Stimulated activated naive B cell treated with anti-CD40 and anti-IgM and Interleukin-4, amounts not matched to agents 10 μg/mL and 1 μg/mL and 100 μg/mL, for 72 hours (primary cell): ENCODE data around the gene RBMS3.
"Not testable (repeated sequence)": the region's sequence is repeated elsewhere in the genome, so short reads cannot be mapped to it uniquely, and the experiment has no call there.

Experiments
- ATAC-seq, 2 donors: fragments of 150-1000 bp; cut with Tn5 transposase; replicated peaks; 2 replicates each; pipeline ENCODE4 v1.10.0; 2021; ENCODE audit warnings: moderate library complexity in 1 of 2
- DNase-seq: peaks from one replicate; pipeline ENCODE4 v3.0.0; 2021
- H3K27ac Mint-ChIP-seq: one replicate; pipeline ENCODE4 v1.8.0; 2022; ENCODE audit warnings: mild to moderate bottlenecking, mixed read lengths
- H3K27me3 Mint-ChIP-seq, 2 donors: one replicate each; pipeline ENCODE4 v1.8.0; 2022; ENCODE audit warnings: mixed read lengths in 2 of 2
- H3K36me3 Mint-ChIP-seq, 2 donors: one replicate each; pipeline ENCODE4 v1.8.0; 2022; ENCODE audit warnings: mixed read lengths in 2 of 2, mild to moderate bottlenecking in 1 of 2
- H3K4me1 Mint-ChIP-seq, 2 donors: one replicate each; pipeline ENCODE4 v1.8.0; 2022; ENCODE audit warnings: mixed read lengths in 2 of 2, mild to moderate bottlenecking in 1 of 2
- H3K4me3 Mint-ChIP-seq, 2 donors: one replicate each; pipeline ENCODE4 v1.8.0; 2022; ENCODE audit warnings: mild to moderate bottlenecking in 2 of 2, mixed read lengths in 2 of 2, moderate library complexity in 1 of 2
- H3K9me3 Mint-ChIP-seq, 2 donors: one replicate each; pipeline ENCODE4 v1.8.0; 2022; ENCODE audit warnings: mixed read lengths in 2 of 2, mild to moderate bottlenecking in 1 of 2

The RBMS3 gene

DNA sequence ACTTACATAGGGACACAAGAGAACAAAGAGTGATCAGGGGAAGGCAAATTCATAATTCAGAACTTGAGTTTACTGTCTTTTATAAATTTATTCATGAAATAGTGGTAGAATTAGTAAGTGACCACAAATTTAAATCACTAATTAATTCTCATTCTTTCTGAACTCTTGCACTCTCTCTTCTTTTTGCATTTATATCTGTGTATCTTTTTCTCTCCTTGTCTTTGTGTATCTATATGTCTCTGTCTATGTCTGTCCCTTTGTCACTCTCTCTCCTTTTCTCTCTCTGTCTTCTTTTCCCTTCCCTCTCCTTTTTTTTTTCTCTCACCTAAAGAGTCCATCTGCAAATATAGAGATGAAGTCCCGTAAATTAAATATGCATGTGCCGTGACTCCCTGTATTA is 31.5 kb downstream of the RBMS3 start:
- Mint-ChIP-seq H3K4me1 (no peaks in the 10 kb centered on the region), H3K9me3 (no peaks in the 10 kb centered on the region), H3K36me3 (no peaks in the 10 kb centered on the region), H3K27me3 (no peaks in the 10 kb centered on the region), H3K4me3 (no peak overlapping the region), H3K27ac (no peak overlapping the region)
- no peak for DNase-seq
- ATAC-seq = no peak

DNA sequence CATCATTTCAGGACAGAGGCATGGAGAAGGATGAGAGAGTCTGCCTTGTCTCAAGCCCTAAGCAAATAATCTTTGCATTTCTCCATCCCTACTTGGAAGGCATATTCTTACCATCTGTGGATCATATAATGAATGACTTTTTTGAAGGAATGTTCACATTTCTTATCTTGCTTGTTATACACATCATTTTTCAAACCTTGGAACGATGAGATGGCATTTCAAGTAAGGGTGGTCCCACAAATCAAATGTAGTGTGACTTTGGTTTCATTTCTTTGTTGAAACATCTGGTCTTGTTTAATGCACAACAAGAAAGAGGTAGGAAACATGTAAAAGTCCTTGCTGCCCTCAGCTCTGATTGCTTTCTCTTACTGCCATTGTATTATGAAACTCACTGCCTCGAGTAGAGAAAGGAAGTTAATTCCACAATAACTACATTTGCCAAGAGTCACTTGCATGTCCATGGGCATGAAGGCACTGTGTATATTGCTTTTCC is 32.1 kb downstream of the RBMS3 start:
- Mint-ChIP-seq H3K36me3 (no peaks in the 10 kb centered on the region), H3K4me3 (no peak overlapping the region), H3K9me3 (no peaks in the 10 kb centered on the region), H3K27me3 (no peaks in the 10 kb centered on the region), H3K4me1 (no peaks in the 10 kb centered on the region), H3K27ac (no peak overlapping the region)
- DNase-seq = no peak
- no peak for ATAC-seq

DNA sequence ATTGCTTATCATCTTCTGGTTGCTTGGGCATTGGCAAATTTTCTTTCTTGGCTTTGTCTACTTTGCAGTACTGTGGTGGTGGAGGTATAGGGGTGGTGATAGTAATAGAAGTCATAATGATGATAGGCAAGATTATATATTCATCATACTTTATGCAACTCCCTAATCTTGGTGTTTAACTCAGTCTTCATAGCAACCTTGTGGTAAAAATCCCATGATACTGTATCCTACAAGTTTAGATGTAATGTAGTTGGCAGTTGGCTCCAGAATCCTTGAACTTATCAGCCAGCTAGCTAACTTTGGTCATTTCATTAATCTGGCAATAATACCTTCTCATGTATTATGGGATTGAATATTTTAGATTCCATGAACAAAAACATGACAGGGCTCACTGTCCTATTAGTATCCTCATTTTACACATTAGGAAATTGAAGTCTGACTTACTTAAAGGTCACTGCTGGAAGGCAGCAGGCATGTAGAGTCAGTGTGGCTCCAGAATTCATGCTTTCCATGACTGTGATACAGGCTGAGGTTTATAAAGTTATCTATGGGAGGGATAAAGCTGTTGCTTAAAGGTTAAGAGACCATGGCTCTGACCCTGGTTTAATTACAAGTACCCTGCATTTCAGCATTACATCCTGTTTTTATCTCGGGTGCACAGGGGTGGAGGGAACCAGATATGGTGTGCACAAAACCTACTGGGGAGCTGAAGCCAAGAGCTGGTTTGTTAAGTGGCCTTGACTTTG is 33.3 kb downstream of the RBMS3 start:
- no peaks in the 10 kb centered on the region for H3K4me1 Mint-ChIP-seq
- DNase-seq (no peak), ATAC-seq (no peak)
- H3K4me3 Mint-ChIP-seq = no peak overlapping the region
- H3K27ac Mint-ChIP-seq = no peak overlapping the region
- no peaks in the 10 kb centered on the region for H3K9me3 Mint-ChIP-seq
- H3K27me3 Mint-ChIP-seq = no peaks in the 10 kb centered on the region
- no peaks in the 10 kb centered on the region for H3K36me3 Mint-ChIP-seq

DNA sequence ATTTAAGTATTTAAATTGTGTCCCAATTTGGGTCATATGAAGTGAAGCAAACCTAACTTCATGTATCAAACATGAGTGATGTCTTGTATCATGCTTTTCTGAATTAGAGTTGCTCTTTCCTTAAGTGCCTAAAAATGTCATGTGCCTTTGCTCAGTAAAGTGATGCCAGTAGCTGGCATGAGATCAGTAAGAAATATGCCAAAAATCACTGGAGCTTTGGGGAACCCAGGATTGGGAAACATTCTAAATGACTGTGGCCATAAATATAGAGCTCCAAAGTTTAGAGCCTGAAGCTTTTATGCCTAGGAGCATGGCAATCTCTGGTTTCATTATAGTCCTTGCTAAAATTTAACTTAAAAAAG is 33.8 kb downstream of the RBMS3 start:
- H3K36me3 Mint-ChIP-seq = no peaks in the 10 kb centered on the region
- ATAC-seq (no peak), DNase-seq (no peak)
- no peaks in the 10 kb centered on the region for H3K4me1 Mint-ChIP-seq
- H3K9me3 Mint-ChIP-seq = no peaks in the 10 kb centered on the region
- no peak overlapping the region for H3K4me3 Mint-ChIP-seq
- H3K27me3 Mint-ChIP-seq = no peaks in the 10 kb centered on the region
- H3K27ac Mint-ChIP-seq = no peak overlapping the region

DNA sequence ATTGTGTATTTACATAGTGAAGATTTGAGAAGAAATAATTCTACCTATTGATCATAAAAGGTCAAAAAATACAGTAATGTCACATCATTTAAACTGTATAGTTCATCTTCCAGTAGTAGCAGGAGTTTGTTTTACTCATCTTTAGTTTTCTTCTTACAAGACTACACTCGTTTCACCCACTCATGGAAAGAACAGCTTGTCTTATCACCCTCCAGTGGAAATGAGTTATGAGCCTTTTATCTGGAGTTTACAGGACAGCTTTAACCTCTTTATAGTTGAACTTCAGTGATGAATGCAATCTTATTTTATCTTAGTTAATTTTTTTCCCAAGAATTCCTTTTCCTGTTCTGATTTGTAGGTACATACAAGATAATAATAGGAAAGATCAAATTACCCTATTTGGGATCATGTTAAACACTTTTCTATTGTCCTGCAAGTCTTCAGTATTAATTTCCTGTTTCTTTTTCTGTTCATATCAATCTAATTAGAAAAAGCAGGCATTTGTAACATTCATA is 36.8 kb downstream of the RBMS3 start:
- H3K4me1 Mint-ChIP-seq = no peaks in the 10 kb centered on the region
- no peaks in the 10 kb centered on the region for H3K9me3 Mint-ChIP-seq
- DNase-seq = no peak
- H3K27me3 Mint-ChIP-seq = no peaks in the 10 kb centered on the region
- ATAC-seq = no peak
- no peak overlapping the region for H3K4me3 Mint-ChIP-seq
- H3K36me3 Mint-ChIP-seq = no peaks in the 10 kb centered on the region
- H3K27ac Mint-ChIP-seq = no peak overlapping the region

DNA sequence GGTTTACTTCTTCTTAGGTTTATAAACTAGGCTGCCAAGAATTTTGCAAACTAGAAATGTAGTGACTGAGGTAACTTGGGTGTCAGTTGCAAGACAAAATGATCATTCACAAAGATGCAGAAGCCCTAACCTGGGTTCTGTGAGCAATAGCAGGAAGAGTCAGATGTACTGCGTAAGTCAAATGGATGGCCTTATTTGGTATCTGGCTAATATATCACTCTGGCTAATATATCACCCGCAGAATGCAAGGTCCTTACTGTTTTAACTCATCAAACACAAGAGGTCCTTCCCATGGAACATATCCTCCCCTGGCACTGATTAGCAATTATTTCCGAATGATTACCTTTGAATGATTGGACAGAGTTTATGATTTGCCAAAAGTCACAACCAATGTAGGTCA is 37.4 kb downstream of the RBMS3 start:
- Mint-ChIP-seq H3K27me3 (no peaks in the 10 kb centered on the region), H3K27ac (no peak overlapping the region), H3K4me3 (no peak overlapping the region), H3K4me1 (no peaks in the 10 kb centered on the region), H3K36me3 (no peaks in the 10 kb centered on the region), H3K9me3 (no peaks in the 10 kb centered on the region)
- ATAC-seq (no peak), DNase-seq (no peak)

DNA sequence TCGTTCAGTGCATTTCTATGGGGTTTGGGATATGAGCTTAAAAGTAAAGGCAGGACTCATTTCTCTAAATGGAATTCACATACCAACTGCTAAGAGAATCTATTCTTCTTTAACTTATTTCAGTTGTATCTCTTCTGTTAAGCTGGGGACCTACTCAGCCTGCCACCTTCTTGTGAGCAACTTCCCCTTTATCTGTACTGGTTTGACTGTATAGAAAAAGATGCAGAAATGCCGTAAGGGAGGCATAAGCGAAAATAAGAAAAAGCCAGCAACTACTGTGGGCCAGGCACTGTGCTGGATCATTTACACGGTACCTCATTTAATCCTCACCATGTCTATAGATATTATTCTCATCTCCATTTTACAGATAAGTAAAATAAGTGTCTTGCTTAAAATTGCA is 38.4 kb downstream of the RBMS3 start:
- H3K27me3 Mint-ChIP-seq = no peaks in the 10 kb centered on the region
- ATAC-seq (peak; percentile 79 to 85), DNase-seq (peak; percentile 0)
- H3K4me3 Mint-ChIP-seq = no peak overlapping the region
- no peaks in the 10 kb centered on the region for H3K9me3 Mint-ChIP-seq
- H3K4me1 Mint-ChIP-seq = peaks cover 3 to 7% of the 10 kb centered on the region in 2 donors
- no peak overlapping the region for H3K27ac Mint-ChIP-seq
- H3K36me3 Mint-ChIP-seq = no peaks in the 10 kb centered on the region

DNA sequence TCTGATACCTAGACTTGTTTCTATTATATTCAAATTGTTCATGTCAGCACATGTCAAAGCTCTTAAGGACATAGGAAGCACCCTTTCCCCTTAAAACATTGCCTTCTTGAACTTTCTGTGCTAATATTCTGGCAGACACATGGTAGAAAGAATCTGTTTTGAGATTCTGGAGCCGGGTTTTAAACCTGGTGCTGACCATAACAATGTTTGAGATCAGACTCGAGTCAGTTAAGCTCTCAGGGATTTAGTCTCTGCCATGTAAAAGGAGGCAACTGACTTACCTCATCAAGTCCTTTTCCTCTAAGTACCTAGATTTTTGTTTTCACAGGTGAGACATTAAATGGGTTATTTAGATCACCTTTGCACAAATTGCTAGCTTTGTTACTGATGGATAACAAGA is 38.9 kb downstream of the RBMS3 start:
- no peaks in the 10 kb centered on the region for H3K27me3 Mint-ChIP-seq
- DNase-seq = no peak
- no peaks in the 10 kb centered on the region for H3K36me3 Mint-ChIP-seq
- no peak overlapping the region for H3K27ac Mint-ChIP-seq
- peaks cover 8 to 12% of the 10 kb centered on the region in 2 donors for H3K4me1 Mint-ChIP-seq
- no peak for ATAC-seq
- H3K9me3 Mint-ChIP-seq = no peaks in the 10 kb centered on the region
- no peak overlapping the region for H3K4me3 Mint-ChIP-seq

DNA sequence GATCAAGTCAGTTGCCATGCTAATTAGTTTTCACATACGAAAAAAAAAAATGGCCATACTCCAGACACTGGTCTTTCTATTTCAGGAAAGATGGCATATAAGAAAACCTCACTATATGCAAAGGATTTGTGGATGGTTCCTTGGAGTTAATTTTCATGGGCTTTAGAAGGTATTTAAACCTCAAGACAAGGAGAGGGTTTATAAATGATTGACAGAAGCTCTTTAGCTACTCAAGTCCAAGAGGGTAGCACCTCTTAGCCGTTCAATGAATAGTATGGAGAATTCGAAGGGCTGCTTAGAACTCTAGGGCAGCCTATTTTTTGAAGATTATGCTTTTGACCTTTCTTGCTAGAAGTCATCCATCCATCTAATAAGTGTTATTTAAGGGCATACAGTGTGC is 41.7 kb downstream of the RBMS3 start:
- Mint-ChIP-seq H3K27ac (no peak overlapping the region), H3K27me3 (no peaks in the 10 kb centered on the region), H3K9me3 (no peaks in the 10 kb centered on the region), H3K4me1 (peaks cover 8 to 14% of the 10 kb centered on the region in 2 donors), H3K36me3 (no peaks in the 10 kb centered on the region), H3K4me3 (no peak overlapping the region)
- no peak for DNase-seq
- no peak for ATAC-seq

DNA sequence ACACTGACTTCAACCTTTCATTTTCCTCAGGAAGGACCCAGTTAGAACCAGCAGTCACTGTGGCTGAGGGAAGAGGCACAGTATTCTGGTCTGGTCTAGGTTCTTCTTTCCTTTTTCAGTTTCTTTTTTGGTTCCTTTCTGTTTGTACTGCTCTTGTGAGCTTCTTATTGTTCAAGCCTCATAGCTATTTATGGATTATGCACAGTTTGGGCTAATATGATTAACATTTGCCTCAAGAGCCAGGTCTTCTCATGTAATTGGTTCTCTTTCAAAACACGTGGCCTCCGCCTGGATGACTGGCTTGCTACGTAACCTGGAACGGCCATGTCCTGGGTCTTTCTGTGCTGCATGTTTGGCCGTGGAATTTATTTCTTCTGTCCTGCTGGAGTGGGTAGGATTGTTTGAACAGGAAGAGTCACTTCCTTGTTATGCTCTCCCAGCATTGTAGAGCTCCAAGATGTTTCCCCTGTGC is 43.3 kb downstream of the RBMS3 start:
- peak; percentile 4 for DNase-seq
- Mint-ChIP-seq H3K27ac (peak overlapping the region; percentile 53), H3K9me3 (no peaks in the 10 kb centered on the region), H3K36me3 (no peaks in the 10 kb centered on the region), H3K4me1 (peaks cover 8 to 14% of the 10 kb centered on the region in 2 donors), H3K4me3 (peak overlapping the region; percentile 43 to 69), H3K27me3 (no peaks in the 10 kb centered on the region)
- ATAC-seq = peak; percentile 91 to 92

DNA sequence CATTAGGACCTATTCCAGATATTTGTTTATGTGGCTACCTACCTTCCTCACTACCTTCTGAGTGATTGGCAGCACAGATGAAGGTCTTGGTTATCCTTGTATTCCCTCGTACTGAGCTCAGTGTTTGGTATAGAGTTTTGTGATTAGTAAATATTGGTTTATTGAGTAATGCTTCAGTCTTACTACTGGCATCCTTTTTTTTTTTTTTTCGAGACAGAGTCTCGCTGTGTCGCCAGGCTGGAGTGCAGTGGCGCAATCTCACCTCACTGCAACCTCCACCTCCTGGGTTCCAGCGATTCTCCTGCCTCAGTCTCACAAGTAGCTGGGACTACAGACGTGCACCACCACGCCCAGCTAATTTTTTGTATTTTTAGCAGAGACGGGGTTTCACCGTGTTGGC is 45.7 kb downstream of the RBMS3 start:
- not testable (repeated sequence) for H3K4me3 Mint-ChIP-seq

DNA sequence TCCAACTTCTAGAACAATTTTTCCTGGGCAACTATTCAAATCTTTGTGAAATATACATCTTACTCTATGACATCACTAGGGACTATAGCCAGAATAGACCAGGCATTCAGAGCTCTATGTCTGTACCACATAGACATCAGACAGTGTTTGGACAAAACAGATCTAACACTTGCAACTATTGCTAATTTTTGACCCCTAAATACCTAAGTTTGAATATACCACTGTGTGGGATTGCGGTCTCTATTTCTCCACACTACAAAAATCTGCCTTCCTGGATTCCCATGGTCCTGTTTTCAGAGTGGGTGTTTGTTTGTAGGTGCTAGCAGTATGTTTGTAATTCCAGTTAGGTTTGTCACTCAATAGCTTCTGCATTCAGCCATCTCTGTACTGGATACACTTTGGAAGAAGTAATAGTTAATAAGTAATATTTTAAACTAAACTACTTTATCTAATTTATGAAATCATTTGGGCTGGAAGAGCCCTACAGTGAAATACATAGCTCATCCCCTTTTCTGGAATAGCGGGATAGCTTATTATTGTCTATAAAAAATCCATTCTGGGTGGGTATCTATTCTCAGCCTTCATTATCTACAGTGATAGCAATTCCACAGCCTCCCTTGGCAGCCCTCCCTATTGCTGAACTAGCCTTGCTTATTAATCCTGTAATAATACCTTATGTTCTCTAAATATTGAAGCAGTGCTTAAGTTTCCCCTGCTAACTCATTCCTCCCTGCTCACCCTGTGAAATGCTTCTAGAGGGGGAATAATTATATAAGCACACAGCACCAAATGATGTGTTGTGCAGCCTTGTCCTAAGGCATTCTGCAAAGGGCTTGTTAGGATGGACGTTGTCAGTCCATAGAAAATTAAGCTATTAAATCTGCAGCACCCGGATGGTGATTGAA is 49.4 kb downstream of the RBMS3 start:
- no peak for ATAC-seq
- DNase-seq = no peak
- H3K4me3 Mint-ChIP-seq = no peak overlapping the region
- peaks cover 0 to 5% of the 10 kb centered on the region in 2 donors for H3K4me1 Mint-ChIP-seq
- no peaks in the 10 kb centered on the region for H3K36me3 Mint-ChIP-seq
- H3K9me3 Mint-ChIP-seq = no peaks in the 10 kb centered on the region
- no peaks in the 10 kb centered on the region for H3K27me3 Mint-ChIP-seq
- H3K27ac Mint-ChIP-seq = no peak overlapping the region

More for the DNA sequence above, 45.7 kb downstream of the RBMS3 start:
- H3K27me3 Mint-ChIP-seq, H3K9me3 Mint-ChIP-seq, ATAC-seq, H3K27ac Mint-ChIP-seq, H3K36me3 Mint-ChIP-seq, DNase-seq: not testable (repeated sequence)
- peaks cover 8 to 14% of the 10 kb centered on the region in 2 donors for H3K4me1 Mint-ChIP-seq

DNA sequence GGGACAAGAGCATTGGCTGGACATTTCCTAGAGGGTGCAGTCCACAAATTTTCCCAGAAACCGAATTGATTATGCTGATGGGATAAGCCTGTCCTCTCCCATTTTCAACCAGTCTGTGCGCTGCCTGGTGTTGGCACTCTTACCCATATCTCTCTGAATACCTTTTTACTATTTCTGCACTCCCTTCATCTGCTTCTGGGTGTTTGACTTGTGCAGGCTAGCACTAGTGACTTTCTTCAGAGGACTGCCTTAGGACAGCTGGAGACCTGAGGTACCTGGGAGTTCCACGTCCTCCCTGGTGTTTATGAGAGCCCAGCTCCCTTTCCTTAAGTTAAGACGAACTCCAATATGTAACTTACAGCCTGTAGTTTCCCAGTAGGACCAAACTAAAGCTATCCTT is 50.2 kb downstream of the RBMS3 start:
- DNase-seq (no peak), ATAC-seq (no peak)
- Mint-ChIP-seq H3K4me3 (no peak overlapping the region), H3K27me3 (no peaks in the 10 kb centered on the region), H3K9me3 (no peaks in the 10 kb centered on the region), H3K27ac (no peak overlapping the region), H3K36me3 (no peaks in the 10 kb centered on the region), H3K4me1 (peaks cover 0 to 5% of the 10 kb centered on the region in 2 donors)

DNA sequence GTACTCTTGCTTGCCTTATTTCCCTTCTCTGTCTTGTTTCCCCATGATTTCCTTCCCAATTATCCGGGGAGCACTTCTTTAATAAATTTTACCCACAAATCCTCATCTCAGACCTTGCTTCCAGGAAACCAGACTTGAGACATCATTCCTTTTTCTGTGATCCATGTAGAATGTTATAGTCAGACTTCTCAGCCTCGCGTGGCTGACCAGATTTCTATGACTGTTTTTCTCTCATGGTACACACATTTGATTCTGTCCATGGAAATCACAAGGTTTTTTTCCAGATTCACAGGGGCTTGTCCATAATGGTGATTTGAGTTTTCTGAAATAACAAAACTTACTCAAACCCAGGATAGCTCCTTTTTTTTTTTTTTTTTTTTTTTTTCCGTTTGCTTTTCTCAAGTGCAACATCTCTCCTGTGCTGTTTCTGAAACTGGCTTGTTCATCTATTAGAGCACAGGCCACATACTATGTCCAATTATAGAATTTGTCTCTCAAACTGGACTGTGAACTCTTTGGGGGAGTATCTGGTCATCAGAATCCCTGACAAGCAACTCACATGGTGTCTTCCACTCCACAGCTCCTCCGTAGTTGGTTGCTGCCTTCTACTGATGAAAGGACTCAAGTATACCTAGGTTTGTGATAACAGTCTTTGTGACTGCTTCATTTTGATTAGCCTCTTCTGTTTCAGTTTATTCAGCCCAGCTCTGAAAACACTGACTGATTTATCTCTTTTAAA is 50.8 kb downstream of the RBMS3 start:
- no peaks in the 10 kb centered on the region for H3K9me3 Mint-ChIP-seq
- H3K27me3 Mint-ChIP-seq = no peaks in the 10 kb centered on the region
- H3K4me1 Mint-ChIP-seq = peaks cover 0 to 5% of the 10 kb centered on the region in 2 donors
- no peak overlapping the region for H3K4me3 Mint-ChIP-seq
- ATAC-seq = no peak
- no peak overlapping the region for H3K27ac Mint-ChIP-seq
- no peaks in the 10 kb centered on the region for H3K36me3 Mint-ChIP-seq
- no peak for DNase-seq
